GM19324 (cell line): ENCODE measurements around the gene YTHDF1.

Source experiments
- ATAC-seq: cut with Tn5 transposase; IDR thresholded peaks from one replicate; pipeline ENCODE4 v1.9.1; 2021; ENCODE audit warnings: mild to moderate bottlenecking, moderate library complexity; ENCODE audit not compliant: unreplicated experiment, low FRiP score

The YTHDF1 gene

DNA sequence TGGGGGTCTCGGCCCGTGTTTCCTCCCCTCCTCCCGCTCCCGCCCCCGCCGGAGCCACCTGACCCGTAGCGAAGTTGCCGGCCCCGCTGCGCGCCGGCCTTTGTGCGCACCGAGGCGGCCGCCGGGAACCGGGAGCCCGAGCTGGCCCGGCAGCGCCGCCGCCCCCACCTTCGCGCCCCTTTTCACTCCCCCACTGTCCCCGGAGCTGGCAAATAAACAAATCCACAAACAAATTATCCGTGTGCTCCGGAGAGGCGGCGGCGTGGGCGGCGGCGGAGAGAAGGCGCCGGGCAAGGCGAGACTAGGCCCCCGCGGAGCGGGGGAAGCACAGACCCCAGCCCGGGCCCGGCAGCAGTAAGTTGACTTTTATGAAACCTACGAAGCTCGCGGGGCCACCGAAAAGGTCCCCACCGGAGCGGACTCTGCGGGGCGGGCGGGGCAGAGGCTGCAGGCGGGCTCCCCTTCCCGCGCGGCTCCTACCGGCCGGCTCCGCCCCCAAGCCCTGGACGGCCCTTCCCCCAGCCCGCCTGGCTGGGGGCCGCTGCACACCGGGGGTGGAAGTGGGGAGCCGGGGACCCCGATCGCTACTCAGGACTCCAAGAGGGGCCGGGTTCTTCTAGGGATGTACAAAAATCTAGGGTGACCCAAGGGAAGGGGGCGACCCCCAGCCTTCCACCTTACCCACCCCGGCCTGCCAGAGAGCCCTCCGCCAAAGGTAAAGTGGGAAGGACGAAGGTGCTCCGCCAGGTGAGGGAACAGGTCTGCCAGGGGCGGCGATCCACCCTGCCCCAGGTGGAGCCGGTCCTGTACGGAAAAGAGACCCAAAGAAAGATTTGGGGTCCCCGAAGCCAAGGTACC is 40.7 kb downstream of the YTHDF1 start:
- no peak for ATAC-seq

- ATAC-seq, result no peak
These were observed 41.5 kb downstream of the YTHDF1 start for GRCh38 chr20:63174309-63175037.

DNA sequence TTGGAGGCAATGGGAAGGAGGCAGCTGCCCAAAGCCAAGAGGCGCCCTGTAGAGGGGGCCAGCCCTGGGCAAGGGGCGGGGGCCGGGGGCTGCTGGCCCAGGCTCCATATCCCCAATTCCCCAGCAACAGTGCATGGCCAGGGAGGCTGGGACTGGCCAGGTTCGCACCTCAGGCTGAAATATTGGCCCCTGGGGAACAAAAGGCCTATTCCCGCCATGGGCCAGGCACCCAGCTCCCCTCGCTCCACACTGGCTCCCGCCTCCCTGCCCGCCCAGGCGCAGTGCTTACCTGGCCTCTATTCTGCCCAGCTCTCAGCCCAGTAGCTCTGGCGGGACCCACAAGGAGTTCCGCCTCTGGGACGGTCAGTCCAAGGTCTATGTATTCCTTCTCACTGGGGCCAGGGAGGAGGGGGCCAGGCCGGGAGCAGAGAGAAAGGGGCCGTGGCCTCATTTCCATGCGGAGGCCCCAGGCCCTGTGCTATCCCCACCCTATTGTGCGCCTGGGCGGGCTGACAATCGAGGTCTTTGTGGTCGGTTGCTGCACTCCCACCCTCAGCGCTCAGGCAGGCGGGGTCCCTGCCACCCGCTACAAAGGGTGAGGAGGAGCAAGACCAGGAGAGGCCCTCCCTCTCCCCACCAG is 42.3 kb downstream of the YTHDF1 start:
- ATAC-seq, result no peak

DNA sequence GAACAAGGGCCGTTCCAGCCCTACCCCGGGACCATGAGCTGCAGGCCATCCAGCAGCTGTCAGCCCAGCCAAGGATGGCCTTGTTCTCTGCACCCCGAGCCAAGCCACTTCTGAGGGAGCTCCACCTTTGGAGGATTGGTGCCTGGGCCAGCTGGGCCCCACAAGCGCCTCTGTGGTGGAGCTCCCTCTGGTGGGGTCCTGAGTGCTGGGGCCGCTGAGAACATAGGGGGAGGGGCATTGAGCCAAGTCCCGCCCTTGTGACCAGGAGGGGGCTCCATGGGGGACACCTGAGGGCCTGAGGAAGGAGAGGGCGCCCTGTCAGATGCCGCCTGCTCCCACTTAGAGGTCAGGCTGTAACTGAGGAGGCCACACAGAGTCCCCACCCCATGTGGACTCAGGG is 43.2 kb downstream of the YTHDF1 start:
- ATAC-seq, result no peak

- ATAC-seq, result no peak
These were observed 43.9 kb downstream of the YTHDF1 start for GRCh38 chr20:63171991-63172390.

- ATAC-seq, result no peak
These were observed 46.2 kb downstream of the YTHDF1 start for GRCh38 chr20:63169681-63170080.

DNA sequence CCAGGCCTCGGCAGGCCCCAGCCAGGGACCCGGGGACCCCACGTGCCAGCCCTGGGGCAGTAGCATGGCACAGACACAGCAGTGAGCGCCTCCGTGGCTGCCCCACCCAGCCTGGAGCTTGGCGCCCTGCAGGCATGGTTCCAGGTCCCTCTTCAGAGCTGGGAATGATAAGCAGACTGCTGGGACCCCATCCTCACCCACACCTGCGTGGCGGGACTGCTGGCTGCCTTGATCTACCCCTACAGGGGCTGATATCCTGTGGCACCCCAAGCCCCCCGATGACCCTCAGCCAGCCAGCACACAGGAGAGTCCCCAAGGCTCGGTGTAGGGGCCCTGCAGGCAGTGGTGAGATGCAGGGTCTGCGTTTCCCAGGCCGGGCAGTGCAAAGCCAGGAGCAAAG is 47.1 kb downstream of the YTHDF1 start:
- ATAC-seq, result no peak

DNA sequence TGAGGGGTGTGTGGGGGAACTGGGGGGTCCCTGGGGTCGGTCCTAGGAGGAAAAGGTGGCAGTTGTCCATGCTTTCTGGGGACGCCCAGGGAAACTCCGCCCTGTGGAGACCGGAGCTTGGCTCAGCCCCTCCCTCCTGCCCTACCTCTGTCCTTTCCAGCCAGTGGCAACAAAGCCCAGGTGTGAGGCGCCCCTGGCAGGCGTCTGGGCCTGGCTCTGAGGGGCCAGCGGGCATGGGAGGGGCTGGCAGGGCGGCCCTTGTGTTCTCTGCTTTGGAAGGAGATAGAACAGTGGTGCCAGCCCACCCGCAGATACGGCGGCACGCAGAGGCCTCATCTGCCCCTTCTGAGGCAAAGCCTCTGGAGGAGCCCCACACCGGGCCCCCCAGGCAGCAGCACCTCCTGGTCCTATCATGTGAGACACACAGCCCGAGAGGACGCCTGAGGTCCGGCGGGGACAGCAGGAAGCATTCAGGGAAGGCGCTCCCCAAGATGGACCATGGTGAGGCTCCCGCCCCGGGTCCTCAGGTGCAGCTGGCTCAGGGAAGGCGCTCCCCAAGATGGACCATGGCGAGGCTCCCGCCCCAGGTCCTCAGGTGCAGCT is 47.9 kb downstream of the YTHDF1 start:
- no peak for ATAC-seq

DNA sequence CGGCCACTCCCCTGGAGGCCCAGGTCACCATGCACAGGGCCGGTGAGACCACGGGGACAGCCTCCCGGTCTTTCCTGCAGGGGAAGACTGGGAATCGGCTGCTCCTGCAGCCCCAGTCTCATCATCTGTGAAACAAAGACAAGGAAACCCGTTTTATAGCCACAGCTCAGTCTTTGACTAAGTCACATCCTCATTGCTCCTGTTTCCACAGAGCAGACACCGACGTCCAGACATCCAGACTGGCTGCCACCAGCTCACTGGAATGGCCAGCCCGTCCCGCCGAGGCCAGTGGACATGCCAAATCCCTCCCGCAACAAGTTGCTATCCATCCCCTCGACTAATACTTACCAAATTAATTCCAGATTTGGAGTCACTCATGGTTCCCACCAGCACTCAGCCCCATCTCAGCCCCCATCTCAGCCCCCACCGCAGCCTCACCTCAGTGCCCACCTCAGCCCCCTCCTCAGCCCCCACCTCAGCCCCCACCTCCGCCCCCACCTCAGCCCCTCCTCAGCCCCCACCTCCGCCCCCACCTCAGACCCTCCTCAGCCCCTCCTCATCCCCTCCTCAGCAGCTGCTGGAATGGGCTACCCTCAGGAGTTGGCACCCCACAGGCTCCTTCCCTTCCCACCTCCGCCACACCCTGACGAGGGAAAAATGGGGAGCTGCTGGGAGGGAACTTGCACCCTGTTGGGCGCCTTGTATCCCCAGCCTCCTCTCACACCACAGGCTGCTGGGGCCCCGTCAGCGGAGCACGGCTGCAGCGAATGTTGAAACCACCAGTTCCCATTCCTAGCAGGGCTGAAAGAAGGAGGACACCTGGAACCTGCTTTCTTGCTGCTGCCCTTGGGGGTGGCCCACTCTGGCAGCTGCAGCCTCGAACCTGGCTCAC is 48.7 kb downstream of the YTHDF1 start:
- ATAC-seq, result no peak

DNA sequence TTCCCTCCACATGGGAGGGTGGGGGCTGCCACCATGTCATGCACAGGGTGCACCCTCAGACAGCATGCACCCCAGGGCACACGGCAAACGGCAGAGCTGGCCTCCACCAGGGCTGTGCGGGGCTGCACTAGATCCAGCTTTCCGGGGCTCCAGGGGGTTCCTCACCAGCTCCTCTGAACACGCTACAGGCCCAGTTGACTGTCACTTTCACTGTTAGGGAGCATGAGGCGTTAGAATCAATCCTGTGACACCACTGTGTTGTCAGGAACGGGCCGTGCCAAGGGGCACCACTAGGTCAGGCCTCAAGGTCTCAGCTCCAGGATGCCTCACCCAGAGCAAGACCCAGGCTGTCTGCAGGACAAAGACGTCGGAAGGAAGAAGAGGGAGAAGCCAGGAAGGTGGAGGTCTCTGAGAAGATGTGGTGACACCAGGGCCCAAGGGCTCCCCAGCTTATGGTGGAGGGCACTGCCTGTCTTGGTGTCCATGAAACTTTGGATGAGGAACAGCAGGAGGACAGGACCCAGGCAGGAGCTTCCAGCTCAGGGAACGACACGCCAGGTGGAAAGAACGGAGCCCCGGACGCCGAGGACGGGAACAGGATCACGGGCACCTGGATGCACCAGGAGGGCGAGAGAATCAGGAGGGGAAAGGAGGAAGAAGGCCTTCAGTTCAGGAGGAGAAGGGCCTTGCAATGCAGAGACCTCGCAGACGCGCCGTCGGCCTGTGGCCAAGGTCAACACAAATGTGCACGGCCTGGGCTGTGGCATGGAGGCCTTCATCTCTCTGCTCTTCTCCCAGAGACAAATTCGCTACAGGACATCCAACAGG is 49.5 kb downstream of the YTHDF1 start:
- no peak for ATAC-seq

- no peak for ATAC-seq
These were observed 50.4 kb downstream of the YTHDF1 start for GRCh38 chr20:63165356-63166192.

GRCh38 chr20:63164484-63165355 is 51.2 kb downstream of the YTHDF1 start:
- ATAC-seq, result no peak

DNA sequence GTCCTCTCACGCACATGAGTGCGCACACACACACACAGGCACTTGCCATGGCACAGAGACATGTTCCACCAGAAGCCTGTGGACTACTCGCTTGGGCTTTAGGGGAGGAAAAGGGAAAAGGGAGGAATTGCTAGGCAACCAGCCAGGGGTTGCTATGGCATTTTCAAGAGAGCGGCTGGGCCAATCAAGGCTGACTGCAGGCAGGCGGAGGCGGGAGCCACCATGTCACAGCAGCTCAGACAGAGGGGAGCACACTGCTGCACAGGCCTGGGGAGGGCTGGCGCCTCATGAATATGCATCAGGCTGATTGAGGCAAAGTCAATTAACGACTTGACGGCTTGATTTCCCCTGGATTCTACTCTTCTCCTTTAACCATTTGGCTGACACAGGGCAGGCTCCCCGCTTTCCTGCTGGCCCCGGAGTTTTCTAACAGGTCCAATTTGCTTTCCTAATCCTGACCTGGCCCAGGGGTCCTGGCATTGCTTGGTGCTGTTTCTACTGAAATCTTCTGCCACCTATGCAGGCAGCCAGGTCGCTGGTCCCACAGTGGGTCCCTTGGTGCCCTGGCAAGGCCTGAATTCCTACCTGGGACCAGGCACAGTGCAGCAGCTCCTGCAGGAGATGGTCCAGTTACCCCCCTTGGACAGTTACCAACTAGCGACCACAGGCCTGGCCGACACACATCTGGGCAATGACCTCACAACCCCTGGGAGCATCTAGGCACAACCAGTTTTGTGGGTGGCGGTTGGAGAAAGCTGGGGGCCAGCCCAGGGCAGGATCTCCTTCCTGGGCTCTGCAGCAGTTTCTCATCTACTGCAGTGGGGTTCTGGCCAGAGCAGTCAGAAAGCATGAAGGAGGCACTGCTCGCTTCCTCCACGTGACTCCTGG is 52.1 kb downstream of the YTHDF1 start:
- ATAC-seq, result no peak

DNA sequence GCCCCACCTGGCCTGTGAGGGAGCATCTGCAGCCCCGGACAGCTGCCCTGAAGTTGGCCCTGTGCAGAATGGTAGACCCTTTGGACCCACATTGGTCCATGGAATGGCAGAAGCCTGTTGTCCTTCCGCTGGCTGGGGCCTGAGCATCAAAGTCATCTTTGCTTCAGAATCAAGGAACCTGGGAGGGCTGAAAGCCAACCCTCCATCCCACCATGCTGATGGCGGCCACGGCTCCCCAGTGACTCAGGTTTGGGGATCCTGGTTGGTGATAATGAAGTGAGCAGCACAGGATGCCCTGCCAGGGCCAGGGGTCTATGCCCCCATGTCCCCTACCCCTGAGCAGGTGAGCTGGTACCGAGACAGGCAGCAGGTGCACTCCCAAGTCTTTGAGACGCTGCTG is 52.8 kb downstream of the YTHDF1 start:
- no peak for ATAC-seq

- ATAC-seq, result no peak
These were observed 53.6 kb downstream of the YTHDF1 start for GRCh38 chr20:63162206-63162795.

- ATAC-seq, result no peak
These were observed 54.7 kb downstream of the YTHDF1 start for GRCh38 chr20:63161176-63161651.
